ENCODE results near the gene ATOH8.
A peak's percentile ranks its signal among the peaks of the same experiment; 100 is the strongest.

Gene ATOH8, protein sequence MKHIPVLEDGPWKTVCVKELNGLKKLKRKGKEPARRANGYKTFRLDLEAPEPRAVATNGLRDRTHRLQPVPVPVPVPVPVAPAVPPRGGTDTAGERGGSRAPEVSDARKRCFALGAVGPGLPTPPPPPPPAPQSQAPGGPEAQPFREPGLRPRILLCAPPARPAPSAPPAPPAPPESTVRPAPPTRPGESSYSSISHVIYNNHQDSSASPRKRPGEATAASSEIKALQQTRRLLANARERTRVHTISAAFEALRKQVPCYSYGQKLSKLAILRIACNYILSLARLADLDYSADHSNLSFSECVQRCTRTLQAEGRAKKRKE

DNA sequence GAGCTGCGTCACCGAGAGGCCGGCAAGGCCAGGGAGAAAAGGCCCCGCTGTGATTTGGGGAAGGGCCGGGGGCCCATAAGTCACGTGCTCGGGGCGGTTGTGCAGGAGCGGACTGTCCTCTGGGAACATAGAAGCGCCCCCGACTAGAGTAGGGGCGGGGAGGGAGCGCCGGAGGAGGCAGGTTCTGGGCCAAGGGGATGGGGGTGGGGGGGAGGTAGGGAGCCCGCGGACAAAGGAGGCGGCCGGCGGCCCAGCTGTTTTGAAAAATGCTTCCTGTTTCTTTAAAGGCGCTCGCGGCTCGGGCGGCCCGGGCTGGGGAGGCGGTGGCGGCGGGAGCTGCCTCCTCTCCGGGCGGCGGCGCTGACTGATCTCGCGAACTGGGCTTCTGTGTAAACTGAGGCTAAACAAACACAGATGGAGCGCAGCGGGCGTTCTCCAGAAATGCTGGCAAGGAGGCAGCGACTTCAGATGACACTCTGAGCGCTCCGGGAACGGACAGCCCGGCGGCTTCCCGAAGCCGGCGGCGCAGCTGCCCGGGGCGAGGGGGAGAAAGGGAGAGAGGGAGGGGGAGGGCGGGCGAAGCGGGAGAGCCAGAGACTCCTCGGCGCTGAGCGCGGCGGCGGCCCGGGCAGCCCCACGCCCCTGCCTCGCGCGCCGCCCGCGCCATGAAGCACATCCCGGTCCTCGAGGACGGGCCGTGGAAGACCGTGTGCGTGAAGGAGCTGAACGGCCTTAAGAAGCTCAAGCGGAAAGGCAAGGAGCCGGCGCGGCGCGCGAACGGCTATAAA, at the start of gene ATOH8:
Gene ATOH8 (plus strand): TSS at position 467 of the 788 bp plus-strand sequence. CDS start 199 bp downstream, at position 666.
- in situ Hi-C loops (cut with MboI; ENCODE audit: low sequenced_read_pairs) = no loop called here
- H3K36me3 ChIP-seq (replicated peaks) = no peaks in the 10 kb centered on the region
- no peaks in the 10 kb centered on the region for H3K4me1 ChIP-seq
- DNase-seq (ENCODE audit: low spot score in 2 of 2) = peak in 1 of 2 experiments; percentile 39
- no peaks in the 10 kb centered on the region for H3K9me3 ChIP-seq
- peaks cover 54% of the 10 kb centered on the region for H3K27me3 ChIP-seq (ENCODE audit: low read depth)
- peak within 1 kb of the TSS; percentile 23 for H3K4me3 ChIP-seq

DNA sequence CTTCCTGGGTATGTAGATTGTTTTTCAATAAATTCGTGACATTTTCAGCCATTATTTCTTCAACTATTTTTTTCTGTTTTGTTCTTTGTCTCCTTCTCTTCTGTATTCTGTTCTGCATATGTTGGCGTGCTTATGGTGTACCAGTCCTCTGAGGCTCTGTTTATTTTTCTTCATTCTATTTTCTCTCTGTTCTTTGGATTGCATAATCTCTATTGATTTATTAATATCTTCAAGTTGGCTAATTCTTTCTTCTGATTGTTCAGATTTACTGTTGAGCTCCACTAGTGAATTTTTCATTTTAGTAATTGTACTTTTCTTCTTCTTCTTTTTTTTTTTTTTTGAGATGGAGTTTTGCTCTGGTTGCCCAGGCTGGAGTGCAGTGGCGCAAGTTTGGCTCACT, 49.8 kb upstream of the ATOH8 start:
- Histone ChIP-seq H3K27me3 (ENCODE audit: low read depth) (peaks cover 12% of the 10 kb centered on the region), H3K4me3 (no peak overlapping the region), H3K36me3 (replicated peaks) (no peaks in the 10 kb centered on the region), H3K4me1 (peaks cover 4% of the 10 kb centered on the region), H3K9me3 (no peaks in the 10 kb centered on the region)
- no peak for DNase-seq (ENCODE audit: low spot score in 2 of 2)
- in situ Hi-C loops (cut with MboI; ENCODE audit: low sequenced_read_pairs) = no loop called here

DNA sequence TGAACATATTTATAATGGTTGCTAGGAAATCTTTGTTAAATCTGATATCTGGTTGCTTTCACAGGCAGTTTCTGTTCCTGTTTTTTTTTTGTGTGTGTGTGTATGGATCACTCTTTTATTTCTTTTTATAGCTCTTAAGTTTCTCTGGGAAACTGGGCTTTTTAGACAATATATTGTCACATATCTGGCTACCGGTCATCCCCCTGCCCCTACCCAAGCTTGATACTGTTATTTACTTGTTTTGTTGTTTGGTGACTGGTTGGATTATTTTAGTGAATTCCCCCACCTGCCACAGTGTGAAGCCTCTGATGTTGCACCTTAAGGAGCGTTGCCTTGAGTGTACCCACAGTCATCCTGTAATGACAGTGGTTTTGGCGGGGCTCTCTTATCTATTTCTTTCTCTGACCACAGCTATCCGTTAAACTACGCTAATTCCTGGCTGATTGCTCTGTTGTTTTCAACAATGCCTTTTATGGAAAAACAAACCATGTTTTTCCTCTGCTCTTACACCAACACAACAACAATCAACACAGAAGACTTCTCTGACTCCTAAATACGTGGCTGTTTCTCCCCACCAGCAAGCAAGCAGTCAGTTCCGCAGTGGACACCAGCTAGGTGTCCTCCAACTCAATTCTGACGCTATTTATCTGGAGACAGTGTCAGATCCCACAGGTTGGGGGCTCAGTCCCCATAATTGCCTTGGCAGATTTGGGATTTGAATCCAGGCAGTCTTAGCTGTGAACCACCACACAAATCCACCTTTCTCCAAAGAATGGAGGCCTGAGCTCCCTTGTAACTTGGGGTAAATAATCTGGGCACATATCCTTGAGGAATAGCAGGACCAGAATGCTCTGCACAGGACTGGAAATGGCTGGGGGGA, 48.8 kb upstream of the ATOH8 start:
- Histone ChIP-seq H3K27me3 (ENCODE audit: low read depth) (peaks cover 12% of the 10 kb centered on the region), H3K36me3 (replicated peaks) (no peaks in the 10 kb centered on the region), H3K4me1 (peaks cover 4% of the 10 kb centered on the region), H3K9me3 (no peaks in the 10 kb centered on the region), H3K4me3 (no peak overlapping the region)
- in situ Hi-C loops (cut with MboI; ENCODE audit: low sequenced_read_pairs) = no loop called here
- no peak for DNase-seq (ENCODE audit: low spot score in 2 of 2)

DNA sequence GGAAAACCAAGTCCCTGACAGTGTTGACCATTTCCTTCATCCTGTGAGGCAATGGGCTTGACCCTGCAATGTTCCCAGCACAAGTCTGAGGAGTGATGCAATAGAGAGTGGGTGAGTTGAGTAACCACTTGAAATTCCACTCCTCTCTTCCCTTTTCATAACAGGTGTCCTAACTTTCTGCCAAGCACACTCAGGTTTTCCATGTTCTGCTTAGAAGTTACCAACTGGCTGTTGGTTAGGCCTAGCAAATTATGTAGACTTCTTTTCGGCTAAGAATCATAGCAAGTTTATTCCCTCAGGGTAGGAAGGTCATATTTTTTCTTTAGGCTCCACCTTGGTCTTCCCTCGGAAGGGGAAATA, 48.1 kb upstream of the ATOH8 start:
- Histone ChIP-seq H3K9me3 (no peaks in the 10 kb centered on the region), H3K36me3 (replicated peaks) (no peaks in the 10 kb centered on the region), H3K4me1 (peaks cover 4% of the 10 kb centered on the region), H3K27me3 (ENCODE audit: low read depth) (peaks cover 12% of the 10 kb centered on the region), H3K4me3 (no peak overlapping the region)
- DNase-seq (ENCODE audit: low spot score in 2 of 2) = no peak
- in situ Hi-C loops (cut with MboI; ENCODE audit: low sequenced_read_pairs) = no loop called here

DNA sequence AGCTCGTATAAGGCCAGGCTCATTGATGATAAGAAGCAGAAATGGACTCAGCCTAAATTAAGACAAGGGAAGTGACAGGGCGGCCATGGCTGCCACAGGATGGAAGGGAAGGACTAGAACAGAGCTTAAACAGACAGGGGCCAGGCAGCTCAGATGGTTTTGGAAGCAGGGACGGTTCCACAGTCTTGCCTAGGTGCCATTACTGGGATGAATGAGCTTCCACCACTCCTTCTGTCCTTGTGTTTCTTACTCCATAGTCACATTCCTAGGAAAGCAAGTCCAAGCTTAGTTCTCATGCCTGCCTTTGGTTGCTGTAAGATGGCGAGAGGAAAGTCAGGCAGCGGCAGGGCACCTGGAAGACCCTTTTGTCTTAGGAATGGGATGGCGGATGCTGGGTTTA, 47.7 kb upstream of the ATOH8 start:
- no peak for DNase-seq (ENCODE audit: low spot score in 2 of 2)
- Histone ChIP-seq H3K4me1 (peaks cover 4% of the 10 kb centered on the region), H3K27me3 (ENCODE audit: low read depth) (peaks cover 12% of the 10 kb centered on the region), H3K4me3 (no peak overlapping the region), H3K36me3 (replicated peaks) (no peaks in the 10 kb centered on the region), H3K9me3 (no peaks in the 10 kb centered on the region)
- in situ Hi-C loops (cut with MboI; ENCODE audit: low sequenced_read_pairs) = no loop called here

DNA sequence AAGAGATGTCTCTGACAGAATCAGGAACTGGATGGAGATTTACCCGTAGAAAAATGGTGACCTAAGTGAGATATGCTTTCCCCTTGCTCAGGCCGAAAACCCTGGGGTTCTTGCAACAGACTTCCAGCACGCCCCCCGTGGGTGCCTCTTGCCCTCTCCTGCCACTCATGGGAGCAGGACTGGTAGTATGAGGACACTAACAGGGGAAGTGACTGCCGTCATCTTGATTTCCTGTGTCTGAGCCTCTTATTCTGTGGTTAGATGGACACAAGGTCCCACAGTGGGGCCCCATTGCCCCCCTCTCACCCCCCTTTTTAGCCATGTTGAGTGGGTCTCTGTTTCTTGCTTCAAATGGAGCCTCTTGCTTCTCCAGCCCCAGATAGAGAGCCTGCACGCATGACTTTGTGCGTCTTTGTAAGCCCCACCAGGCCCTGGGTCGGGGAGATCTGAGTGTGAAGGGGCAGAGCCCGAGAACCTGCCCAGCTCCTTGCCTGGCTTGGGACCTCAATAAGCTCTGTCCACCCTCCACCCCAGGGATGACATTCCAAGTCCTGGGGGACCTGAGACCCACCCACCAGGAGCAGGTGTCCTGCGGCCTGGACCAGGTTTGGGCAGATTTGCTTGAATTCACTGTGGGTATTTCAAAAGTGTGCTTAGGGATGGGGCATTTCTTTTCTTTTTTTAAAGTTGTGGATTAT, 47.0 kb upstream of the ATOH8 start:
- Histone ChIP-seq H3K36me3 (replicated peaks) (no peaks in the 10 kb centered on the region), H3K4me3 (no peak overlapping the region), H3K27me3 (ENCODE audit: low read depth) (peaks cover 12% of the 10 kb centered on the region), H3K4me1 (peaks cover 4% of the 10 kb centered on the region), H3K9me3 (no peaks in the 10 kb centered on the region)
- in situ Hi-C loops (cut with MboI; ENCODE audit: low sequenced_read_pairs) = no loop called here
- no peak for DNase-seq (ENCODE audit: low spot score in 2 of 2)

DNA sequence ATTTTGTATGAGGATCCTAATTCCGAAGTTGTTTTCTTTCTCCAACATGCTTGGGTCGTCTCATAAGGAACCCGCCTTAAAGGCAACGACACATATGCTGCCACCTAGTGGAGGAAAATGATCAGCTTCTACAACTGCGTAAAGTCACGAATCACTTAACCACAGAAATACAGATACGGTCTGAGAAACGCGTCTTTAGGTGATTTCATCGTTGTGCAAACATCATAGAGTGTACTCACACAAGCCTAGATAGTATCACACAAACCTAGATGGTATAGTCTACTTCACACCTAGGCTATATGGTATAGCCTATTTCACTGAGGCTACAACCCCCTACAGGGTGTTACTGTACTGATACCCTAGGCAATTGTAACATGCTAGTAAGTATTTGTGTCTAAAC, 46.5 kb upstream of the ATOH8 start:
- in situ Hi-C loops (cut with MboI; ENCODE audit: low sequenced_read_pairs) = no loop called here
- Histone ChIP-seq H3K4me1 (peaks cover 2% of the 10 kb centered on the region), H3K27me3 (ENCODE audit: low read depth) (peaks cover 12% of the 10 kb centered on the region), H3K4me3 (no peak overlapping the region), H3K36me3 (replicated peaks) (no peaks in the 10 kb centered on the region), H3K9me3 (no peaks in the 10 kb centered on the region)
- DNase-seq (ENCODE audit: low spot score in 2 of 2) = peak; percentile 70 to 80

DNA sequence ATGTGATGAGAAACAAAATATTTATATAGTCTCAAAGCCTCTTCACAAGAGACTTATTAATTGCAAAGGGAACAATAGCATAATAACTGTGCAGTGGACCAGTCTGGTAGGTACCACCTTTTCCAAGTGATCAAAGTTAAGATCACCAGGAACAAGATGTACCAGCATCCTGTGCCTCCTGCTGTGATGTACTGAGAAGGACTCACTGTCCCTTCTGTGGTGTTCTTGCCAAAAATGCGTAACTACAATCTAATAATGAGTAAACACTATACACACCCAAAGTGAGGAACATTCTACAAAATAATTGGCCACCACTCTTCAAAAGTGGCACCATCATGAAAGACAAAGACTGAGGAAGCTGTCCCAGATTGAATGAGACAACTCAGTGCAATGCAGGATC, 45.1 kb upstream of the ATOH8 start:
- Histone ChIP-seq H3K27me3 (ENCODE audit: low read depth) (peaks cover 12% of the 10 kb centered on the region), H3K4me1 (no peaks in the 10 kb centered on the region), H3K36me3 (replicated peaks) (no peaks in the 10 kb centered on the region), H3K4me3 (no peak overlapping the region), H3K9me3 (no peaks in the 10 kb centered on the region)
- in situ Hi-C loops (cut with MboI; ENCODE audit: low sequenced_read_pairs) = no loop called here
- DNase-seq (ENCODE audit: low spot score in 2 of 2) = no peak

DNA sequence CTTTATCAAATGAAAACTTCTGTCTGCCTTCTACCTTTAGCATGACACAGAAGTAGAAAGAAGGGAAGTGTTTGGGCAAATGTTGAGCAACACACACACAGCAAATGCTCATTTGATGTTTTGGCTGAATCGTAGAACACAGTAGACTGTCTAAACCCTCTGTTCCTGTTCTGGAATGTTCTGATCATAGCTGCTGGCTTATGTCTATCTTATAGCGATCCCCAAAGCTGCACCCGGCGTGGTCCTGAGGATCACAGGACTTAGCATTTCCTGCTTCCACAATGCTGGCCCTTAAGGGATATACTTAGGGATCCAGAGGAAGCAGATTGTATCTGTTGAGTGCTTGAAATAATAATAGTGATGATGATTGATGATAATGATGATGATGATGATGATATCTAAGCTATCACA, 44.4 kb upstream of the ATOH8 start:
- Histone ChIP-seq H3K27me3 (ENCODE audit: low read depth) (peaks cover 12% of the 10 kb centered on the region), H3K4me3 (no peak overlapping the region), H3K9me3 (no peaks in the 10 kb centered on the region), H3K4me1 (no peaks in the 10 kb centered on the region), H3K36me3 (replicated peaks) (no peaks in the 10 kb centered on the region)
- no peak for DNase-seq (ENCODE audit: low spot score in 2 of 2)
- in situ Hi-C loops (cut with MboI; ENCODE audit: low sequenced_read_pairs) = no loop called here

DNA sequence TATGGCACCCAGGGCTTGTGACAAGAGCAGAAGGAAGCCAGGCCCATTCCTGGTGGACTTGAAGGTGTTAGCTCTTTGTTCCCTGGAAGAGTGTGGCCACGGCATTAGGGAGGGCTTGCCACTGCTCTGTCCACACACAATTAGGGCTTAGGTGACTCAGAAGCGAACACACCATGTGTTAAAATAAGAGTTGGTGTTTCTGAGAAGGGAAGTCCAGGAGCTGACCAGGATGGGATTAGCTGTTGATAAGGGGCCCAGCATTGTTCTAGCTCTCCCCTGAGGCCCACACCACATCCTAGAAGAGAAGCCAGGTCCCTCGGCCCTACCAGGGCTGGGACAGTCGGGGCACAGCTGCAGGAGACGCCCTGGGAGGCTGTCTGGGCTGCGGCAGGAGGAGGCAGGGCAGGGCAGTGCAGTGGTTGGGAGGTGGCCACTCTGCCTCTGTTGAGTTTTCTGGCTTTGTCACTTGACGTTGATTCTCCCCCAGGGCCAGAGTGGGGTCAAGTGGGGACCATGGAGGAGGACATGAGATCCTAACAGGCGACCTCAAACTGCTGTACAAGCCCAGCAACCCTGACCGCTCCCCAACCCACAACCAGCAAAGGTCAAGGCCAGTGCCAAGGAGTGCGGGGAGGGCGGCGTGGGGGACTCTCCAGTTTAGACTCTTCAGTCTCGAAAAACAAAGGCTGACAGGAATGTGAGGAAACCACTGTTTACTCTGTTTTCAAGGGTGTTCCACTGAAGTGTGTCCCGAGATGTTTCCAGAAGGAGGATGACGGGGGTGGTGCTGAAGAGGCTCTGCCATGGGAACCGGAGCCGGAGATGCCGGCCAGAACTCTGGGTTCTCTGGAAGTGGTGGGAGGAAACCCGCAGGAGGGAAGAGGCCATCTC, 42.9 kb upstream of the ATOH8 start:
- H3K4me1 ChIP-seq = no peaks in the 10 kb centered on the region
- H3K9me3 ChIP-seq = no peaks in the 10 kb centered on the region
- in situ Hi-C loops (cut with MboI; ENCODE audit: low sequenced_read_pairs) = no loop called here
- DNase-seq (ENCODE audit: low spot score in 2 of 2) = no peak
- H3K36me3 ChIP-seq (replicated peaks) = no peaks in the 10 kb centered on the region
- peaks cover 12% of the 10 kb centered on the region for H3K27me3 ChIP-seq (ENCODE audit: low read depth)
- no peak overlapping the region for H3K4me3 ChIP-seq

DNA sequence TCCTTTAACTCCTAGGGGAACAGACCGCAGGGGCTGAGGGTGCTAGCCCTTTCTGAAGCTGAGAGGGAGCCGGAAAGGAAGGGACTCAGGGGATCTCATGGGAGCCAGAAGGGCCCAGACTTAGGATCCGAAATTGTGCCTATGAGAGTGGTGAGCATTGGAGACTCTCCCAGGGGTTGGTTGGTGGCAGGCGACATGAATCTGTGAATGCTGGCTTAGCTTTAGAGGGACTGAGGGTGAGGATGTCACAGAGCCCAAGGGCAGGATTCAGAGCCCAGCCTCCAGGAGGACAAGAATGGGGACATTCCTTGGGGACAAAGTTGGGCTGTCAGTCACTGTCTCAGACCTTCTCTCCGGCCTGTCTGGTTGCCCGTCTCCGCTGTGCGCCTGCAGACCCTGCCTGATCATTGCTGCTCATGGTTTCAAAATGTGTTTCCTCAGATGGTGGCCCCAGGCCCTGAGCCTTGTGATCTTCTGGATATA, 42.2 kb upstream of the ATOH8 start:
- in situ Hi-C loops (cut with MboI; ENCODE audit: low sequenced_read_pairs) = no loop called here
- Histone ChIP-seq H3K4me1 (no peaks in the 10 kb centered on the region), H3K36me3 (replicated peaks) (no peaks in the 10 kb centered on the region), H3K9me3 (no peaks in the 10 kb centered on the region), H3K27me3 (ENCODE audit: low read depth) (peaks cover 12% of the 10 kb centered on the region), H3K4me3 (no peak overlapping the region)
- no peak for DNase-seq (ENCODE audit: low spot score in 2 of 2)

DNA sequence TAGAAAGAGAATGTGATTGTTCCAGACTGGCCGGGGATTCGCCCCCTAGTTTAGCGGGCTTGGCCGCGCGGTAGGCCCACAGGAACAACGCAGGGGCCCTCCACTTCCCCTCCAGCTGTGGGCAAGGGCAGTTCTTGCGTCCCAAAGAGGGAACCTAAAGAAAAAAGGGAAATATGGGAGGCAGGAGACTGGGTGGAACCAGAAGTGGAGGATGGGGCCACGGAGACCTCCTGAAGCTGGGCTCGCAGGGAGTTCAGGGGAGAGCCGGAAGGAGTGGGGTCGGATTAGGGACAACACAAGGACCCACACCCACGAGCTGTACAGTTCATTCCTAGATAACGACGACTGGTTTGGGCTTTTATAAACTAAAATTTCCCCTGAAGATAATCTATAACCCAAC, 41.5 kb upstream of the ATOH8 start:
- DNase-seq (ENCODE audit: low spot score in 2 of 2) = no peak
- H3K9me3 ChIP-seq = no peaks in the 10 kb centered on the region

More for the DNA sequence above, 41.5 kb upstream of the ATOH8 start:
- in situ Hi-C loops (cut with MboI; ENCODE audit: low sequenced_read_pairs) = no loop called here
- Histone ChIP-seq H3K4me3 (no peak overlapping the region), H3K36me3 (replicated peaks) (no peaks in the 10 kb centered on the region), H3K4me1 (no peaks in the 10 kb centered on the region), H3K27me3 (ENCODE audit: low read depth) (peaks cover 12% of the 10 kb centered on the region)

All from HAP-1 (cell line).